ENCODE measurements around the gene MAP1B. TPM values are rescaled to one million over a fixed set of nuclear protein-coding genes. Genes with fewer than 3 reads are reported as not detected.

The MAP1B gene
- total RNA-seq, 1 experiment from 2014 or later = 43.8 TPM

DNA sequence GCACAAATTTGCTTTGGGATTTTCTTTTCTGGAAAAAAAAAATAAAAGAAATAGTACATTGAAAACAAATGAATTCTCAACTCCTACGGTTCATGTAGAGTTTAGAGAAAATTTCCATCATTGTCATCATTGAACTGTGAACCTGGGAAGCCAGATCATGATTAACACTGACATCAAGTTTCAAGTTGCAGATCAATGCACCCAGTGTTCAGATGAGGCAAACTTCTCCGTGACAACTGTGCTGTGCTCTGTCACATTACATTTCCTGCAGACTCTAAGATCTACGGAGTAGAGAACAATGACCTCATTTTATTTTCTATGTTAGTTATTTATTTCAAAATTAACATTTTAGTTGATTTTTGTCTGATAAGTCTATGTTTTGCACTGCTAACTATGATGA, 99.7 kb downstream of the MAP1B start:
- ChIA-PET POLR2A (no interaction called here), CTCF (no interaction called here)
- intact Hi-C loops (cut with micrococcal nuclease) = no loop called here
- Mint-ChIP-seq H3K4me1 (ENCODE audit: insufficient read depth, unreplicated experiment) (peaks cover 18% of the 10 kb centered on the region), H3K9me3 (ENCODE audit: unreplicated experiment) (no peaks in the 10 kb centered on the region), H3K36me3 (ENCODE audit: insufficient read depth, unreplicated experiment) (peaks cover 12% of the 10 kb centered on the region), H3K27ac (ENCODE audit: low read depth, unreplicated experiment) (no peak overlapping the region), H3K4me3 (ENCODE audit: unreplicated experiment) (no peak overlapping the region), H3K27me3 (ENCODE audit: insufficient read depth, unreplicated experiment) (no peaks in the 10 kb centered on the region)
- no TSS peak for BruUV-seq (replicated peaks)
- DNase-seq (ENCODE audit: unreplicated experiment) = no peak
- TF ChIP-seq, protein P1, sequence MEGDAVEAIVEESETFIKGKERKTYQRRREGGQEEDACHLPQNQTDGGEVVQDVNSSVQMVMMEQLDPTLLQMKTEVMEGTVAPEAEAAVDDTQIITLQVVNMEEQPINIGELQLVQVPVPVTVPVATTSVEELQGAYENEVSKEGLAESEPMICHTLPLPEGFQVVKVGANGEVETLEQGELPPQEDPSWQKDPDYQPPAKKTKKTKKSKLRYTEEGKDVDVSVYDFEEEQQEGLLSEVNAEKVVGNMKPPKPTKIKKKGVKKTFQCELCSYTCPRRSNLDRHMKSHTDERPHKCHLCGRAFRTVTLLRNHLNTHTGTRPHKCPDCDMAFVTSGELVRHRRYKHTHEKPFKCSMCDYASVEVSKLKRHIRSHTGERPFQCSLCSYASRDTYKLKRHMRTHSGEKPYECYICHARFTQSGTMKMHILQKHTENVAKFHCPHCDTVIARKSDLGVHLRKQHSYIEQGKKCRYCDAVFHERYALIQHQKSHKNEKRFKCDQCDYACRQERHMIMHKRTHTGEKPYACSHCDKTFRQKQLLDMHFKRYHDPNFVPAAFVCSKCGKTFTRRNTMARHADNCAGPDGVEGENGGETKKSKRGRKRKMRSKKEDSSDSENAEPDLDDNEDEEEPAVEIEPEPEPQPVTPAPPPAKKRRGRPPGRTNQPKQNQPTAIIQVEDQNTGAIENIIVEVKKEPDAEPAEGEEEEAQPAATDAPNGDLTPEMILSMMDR (IDR thresholded peaks at IDR 0.05; ENCODE audit: unreplicated experiment) = no peak

- Mint-ChIP-seq H3K27me3 (ENCODE audit: insufficient read depth, unreplicated experiment) (no peaks in the 10 kb centered on the region), H3K9me3 (ENCODE audit: unreplicated experiment) (no peaks in the 10 kb centered on the region), H3K4me3 (ENCODE audit: unreplicated experiment) (no peak overlapping the region), H3K36me3 (ENCODE audit: insufficient read depth, unreplicated experiment) (peaks cover 12% of the 10 kb centered on the region), H3K4me1 (ENCODE audit: insufficient read depth, unreplicated experiment) (peaks cover 24% of the 10 kb centered on the region), H3K27ac (ENCODE audit: low read depth, unreplicated experiment) (no peak overlapping the region)
- ChIA-PET CTCF (interaction anchor here (0.6 to 0.8 kb wide), 3 partner anchors 36 to 732 kb away, joined by 3 read pairs; no protein-coding TSS in a partner anchor), POLR2A (interaction anchor here (0.6 kb wide), 1 partner anchor 101 kb away, joined by 4 read pairs; no protein-coding TSS in a partner anchor)
- TF ChIP-seq, protein P1 (IDR thresholded peaks at IDR 0.05; ENCODE audit: unreplicated experiment) = no peak
- BruUV-seq (replicated peaks) = no TSS peak
- DNase-seq (ENCODE audit: unreplicated experiment) = no peak
- intact Hi-C loops (cut with micrococcal nuclease) = no loop called here
These were observed 101.2 kb downstream of the MAP1B start for GRCh38 chr5:72208324-72208926.

DNA sequence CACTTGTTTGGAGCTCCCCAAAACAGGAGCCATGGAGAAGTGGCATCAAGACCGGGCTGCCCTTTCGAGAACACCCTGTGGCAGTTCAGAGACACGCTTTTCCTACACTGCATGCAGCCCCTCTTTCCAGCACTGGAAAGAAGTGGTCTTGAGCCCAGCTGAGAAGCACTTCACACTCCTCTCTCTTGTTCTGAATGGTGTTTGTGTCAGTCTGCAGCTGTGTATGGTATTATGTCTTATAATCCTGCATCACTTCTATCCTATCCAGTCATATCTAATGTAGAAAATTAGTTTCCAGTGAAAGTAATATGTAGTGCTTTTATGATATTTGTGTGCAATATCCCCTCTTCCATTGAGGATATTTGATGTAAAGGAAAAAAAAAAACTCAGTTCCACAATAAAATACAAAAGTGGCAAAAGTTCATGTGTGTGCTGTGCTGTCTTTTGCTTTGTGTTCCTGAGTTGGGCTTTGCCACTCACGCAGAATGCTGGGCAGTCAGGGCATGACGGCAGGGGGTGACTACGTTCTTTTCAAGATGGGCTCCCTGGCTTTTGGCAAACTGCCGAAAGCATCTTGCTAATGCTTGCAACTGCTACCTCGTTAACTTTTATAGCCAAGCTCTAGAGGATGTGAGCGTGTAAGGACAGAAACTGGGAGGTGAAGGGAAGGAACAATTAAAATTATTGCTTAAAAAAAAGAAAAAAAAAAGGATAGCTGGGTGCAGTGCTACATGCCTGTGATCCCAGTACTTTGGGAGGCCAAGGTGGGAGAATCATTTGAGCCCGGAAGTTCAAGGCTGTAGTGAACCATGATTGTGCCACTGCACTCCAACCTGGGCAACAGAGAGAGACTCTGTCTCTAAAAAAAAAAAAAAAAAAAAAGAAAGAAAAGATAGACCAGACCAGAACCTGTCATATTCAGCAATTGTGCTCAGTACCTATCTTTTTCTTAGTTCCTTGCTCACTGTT, 102.2 kb downstream of the MAP1B start:
- Mint-ChIP-seq H3K27me3 (ENCODE audit: insufficient read depth, unreplicated experiment) (no peaks in the 10 kb centered on the region), H3K9me3 (ENCODE audit: unreplicated experiment) (no peaks in the 10 kb centered on the region), H3K27ac (ENCODE audit: low read depth, unreplicated experiment) (no peak overlapping the region), H3K4me1 (ENCODE audit: insufficient read depth, unreplicated experiment) (peaks cover 24% of the 10 kb centered on the region), H3K4me3 (ENCODE audit: unreplicated experiment) (no peak overlapping the region), H3K36me3 (ENCODE audit: insufficient read depth, unreplicated experiment) (peaks cover 20% of the 10 kb centered on the region)
- no peak for DNase-seq (ENCODE audit: unreplicated experiment)
- intact Hi-C loops (cut with micrococcal nuclease) = no loop called here
- TF ChIP-seq, protein P1 (IDR thresholded peaks at IDR 0.05; ENCODE audit: unreplicated experiment) = no peak
- CTCF ChIA-PET = interaction anchor here (0.6 to 0.8 kb wide), 2 partner anchors 35 to 733 kb away, joined by 3 read pairs; no protein-coding TSS in a partner anchor
- no TSS peak for BruUV-seq (replicated peaks)
- POLR2A ChIA-PET = interaction anchor here (0.6 kb wide), 1 partner anchor 164 kb away, joined by 4 read pairs; no protein-coding TSS in a partner anchor

Data from MCF 10A (cell line).